Raji (cell line): ENCODE data around the gene PBXIP1.

Source experiments
- POLR2A ChIP-seq: IDR thresholded peaks from 2 replicates; pipeline ENCODE4 v1.6.1; 2011; ENCODE audit warnings: low read depth, low read length, control low read depth; ENCODE audit not compliant: insufficient read depth

PBXIP1 gene

GRCh38 chr1:154998818-154999570, 43.1 kb upstream of the PBXIP1 start:
- TF ChIP-seq POLR2A: peak; percentile 65

DNA sequence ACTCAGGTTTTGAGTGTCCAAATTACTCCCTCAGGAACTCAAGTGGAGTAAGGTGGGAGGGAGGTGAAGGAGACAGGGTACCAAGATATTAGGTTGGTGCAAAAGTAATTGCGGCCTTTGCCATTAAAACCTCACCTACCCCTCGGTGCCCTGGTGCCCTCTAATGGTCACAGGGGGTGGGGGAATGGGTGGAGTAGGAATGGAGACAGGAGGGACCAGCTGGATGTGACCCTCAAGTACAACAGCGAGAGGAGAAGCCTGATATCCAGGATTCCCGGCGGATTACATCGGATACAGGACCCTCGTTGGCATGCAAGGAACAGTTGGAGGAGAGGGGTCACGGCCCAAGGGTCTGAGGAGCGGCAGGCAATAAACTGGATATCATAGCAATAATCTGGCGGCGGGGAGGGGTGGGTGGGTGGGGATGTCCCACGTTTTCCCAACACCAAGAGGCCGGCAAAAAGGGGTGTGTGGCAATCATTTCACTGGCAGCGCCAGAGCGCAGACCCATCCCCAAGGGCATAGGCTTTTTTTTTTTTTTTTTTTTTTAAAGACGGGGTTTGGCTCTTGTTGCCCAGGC, 42.4 kb upstream of the PBXIP1 start:
- no peak for TF ChIP-seq POLR2A

DNA sequence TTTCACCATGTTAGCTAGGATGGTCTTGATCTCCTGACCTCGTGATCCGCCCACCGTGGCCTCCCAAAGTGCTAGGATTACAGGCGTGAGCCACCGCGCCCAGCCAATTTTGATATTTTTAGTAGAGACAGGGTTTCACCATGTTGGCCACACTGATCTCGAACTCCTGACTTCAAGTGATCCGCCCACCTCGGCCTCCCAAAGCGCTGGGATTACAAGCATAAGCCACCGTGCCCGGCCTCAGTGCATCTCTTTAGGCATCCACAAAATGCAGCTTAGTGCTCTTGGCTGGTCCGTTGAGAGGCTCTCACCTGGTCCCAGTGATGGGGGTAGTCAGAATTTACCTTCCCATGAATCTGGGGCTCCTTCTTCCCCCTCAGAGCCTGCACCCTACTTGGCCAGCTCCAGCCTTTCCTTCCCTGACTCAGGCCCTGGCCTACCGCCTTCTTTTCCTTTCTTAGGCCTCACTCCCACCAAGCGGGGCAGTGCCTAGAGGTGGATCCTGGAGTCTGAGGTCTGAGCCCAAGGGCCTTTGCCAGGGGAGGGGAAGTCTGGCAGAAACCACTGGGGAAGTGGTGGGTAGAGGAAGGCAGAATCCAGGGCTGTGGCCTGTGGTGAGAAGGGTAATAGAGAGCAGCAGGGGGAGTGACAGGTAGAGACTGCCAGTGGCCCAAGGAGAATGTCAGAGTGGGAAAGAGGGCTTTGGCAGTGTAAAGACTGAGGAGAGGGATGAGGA, 41.2 kb upstream of the PBXIP1 start:
- TF ChIP-seq POLR2A: no peak

DNA sequence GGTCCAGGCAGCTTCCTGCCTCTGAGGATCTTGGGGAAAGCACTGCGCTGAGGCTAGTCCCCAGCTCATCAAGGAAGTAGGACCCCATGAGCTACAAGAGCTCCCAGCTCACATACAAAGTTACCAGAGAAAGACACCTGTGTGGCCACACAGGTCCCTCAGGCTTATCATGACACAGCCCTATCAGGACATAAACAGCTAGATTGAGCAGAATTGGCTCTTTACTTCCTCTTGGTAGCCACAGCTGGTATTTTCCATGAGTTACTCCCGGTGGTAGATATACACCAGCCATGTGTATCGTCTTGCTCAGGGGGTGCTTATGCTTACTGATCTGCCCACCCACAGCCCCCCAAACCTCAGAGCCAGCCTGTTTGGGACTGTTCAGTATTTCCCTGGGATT, 38.7 kb upstream of the PBXIP1 start:
- TF ChIP-seq POLR2A: no peak

- no peak for TF ChIP-seq POLR2A
Measured at GRCh38 chr1:154994269-154994587, 38.3 kb upstream of the PBXIP1 start.

- TF ChIP-seq POLR2A: 0 out of 2 replicates have a peak, but pooled peaks have one; percentile 20
Measured at GRCh38 chr1:154993572-154994268, 37.8 kb upstream of the PBXIP1 start, which contains the start of gene LENEP. TSS of gene LENEP (plus strand) at chr1:154993586. CDS start at chr1:154993608, 22 bp downstream.

DNA sequence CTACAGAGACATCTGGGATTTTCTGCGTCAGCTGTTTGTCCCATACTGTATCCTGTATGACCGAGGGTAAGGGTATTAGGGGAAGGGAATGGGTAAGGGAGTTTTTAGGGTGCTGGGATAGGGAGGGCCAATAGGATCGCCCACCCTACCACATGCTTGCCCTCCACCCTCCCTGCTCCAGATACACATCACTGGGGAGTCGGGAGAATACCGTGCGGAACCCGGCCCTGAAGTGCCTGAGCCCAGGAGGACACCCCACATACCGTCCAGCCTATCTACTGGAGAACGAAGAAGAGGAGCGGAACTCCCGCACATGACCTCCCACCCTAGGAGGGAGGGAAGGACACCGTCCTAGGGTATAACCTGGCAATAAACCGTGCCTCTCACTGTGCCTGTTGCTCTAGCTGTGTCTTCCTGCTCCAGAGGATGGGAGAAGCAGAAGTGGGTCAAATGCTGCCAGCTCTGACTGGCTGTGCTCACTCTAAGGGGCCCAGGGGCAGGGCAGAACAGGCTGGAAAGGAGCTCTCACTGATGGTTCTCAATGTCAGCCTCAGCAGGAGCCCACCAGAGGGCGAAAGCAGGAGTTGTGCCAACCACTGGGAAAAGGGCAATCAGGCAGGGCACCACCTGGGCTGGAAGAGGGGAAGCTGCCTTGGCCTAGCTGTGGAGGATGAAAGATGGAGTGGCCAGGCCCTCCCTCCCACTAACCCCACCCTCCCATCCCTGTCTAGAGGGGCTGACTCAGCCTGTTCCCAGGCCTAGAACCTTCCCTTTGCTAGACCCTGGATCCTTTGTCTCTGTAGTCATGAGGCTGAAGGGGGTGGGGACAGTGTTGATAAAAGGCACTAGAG, 37.0 kb upstream of the PBXIP1 start:
- no peak for TF ChIP-seq POLR2A

DNA sequence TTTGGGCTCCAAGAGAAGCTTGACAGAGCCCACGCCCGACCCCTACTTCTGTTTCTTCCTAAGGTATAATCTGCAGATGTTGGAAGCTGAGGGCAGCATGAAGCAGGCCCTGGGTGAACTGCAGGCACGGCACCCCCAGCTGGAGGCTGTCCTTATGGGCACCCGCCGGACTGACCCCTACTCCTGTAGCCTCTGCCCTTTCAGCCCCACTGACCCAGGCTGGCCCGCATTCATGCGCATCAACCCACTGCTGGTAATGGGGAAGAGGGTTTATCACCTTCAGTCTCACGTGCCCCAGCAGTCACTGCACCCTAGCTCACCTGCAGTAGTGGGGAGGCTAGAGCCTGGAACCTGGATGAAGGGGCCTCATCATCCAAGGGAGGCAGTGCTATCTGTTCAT, 34.4 kb upstream of the PBXIP1 start:
- no peak for TF ChIP-seq POLR2A

- TF ChIP-seq POLR2A: no peak
Measured at GRCh38 chr1:154989195-154989860, 33.4 kb upstream of the PBXIP1 start.

- no peak for TF ChIP-seq POLR2A
Measured at GRCh38 chr1:154988058-154988954, 32.4 kb upstream of the PBXIP1 start.

DNA sequence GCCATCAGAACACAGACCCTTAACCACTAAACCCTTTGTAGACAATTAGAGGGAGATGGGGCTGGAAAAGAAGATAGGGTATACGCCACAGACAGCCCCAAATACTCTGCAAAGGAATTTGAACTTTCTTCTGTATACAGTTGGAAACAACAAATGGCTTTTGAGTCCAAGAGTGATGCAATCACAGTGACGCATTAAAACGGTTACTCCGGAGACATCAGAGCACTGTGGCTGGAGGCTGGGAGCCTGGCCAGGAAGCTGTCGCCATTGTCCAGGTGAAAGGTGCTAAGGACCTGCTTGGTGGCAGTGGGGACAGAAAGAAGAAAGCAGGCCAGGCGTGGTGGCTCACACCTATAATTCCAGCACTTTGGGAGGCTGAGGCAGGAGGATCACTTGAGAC, 31.4 kb upstream of the PBXIP1 start:
- no peak for TF ChIP-seq POLR2A

DNA sequence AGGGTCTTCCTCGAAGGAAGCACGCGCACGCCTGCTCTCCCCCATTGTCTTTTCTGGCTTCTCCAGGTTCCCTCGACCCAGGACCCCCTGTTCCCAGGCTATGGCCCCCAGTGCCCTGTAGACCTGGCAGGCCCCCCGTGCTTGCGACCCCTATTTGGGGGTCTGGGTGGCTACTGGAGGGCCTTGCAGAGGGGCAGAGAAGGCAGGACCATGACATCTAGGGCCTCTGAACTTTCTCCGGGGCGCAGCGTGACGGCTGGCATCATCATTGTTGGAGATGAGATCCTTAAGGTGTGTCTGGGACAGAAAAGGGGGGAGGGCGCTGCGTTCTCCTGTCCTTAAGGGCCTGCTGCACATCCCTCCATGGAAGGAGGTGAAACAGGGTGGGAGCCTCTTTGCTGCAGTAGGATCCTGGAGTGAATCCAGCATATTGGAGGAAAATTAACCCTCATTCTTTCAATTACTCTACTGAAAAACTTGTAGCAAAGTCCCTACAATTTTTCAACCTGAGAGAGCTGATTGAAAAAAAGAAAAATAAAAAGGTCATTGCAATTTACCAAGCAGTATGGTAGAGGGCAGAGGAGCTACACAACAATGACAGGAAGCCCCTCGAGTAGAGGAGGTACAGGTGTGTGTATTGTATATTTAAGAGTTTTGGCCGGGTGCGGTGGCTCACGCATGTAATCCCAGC, 28.0 kb upstream of the PBXIP1 start:
- TF ChIP-seq POLR2A: no peak
